T1000 (cell line): Measurements from ENCODE around the gene FZD8.

Experiments used
- DNase-seq: peaks from one replicate; lab custom pipeline; 2025; ENCODE audit warnings: mixed read lengths; lab: John Stamatoyannopoulos, UW

FZD8 gene

GRCh38 chr10:35606430-35606829 lies 35.7 kb downstream of the FZD8 start:
- no peak for DNase-seq

- no peak for DNase-seq
Measured at GRCh38 chr10:35605191-35605590, 36.9 kb downstream of the FZD8 start, which contains the start of gene GJD4. GJD4 (plus strand) TSS chr10:35605341; CDS start chr10:35605568, 227 bp downstream.

GRCh38 chr10:35600193-35600592 lies 41.9 kb downstream of the FZD8 start:
- no peak for DNase-seq

DNA sequence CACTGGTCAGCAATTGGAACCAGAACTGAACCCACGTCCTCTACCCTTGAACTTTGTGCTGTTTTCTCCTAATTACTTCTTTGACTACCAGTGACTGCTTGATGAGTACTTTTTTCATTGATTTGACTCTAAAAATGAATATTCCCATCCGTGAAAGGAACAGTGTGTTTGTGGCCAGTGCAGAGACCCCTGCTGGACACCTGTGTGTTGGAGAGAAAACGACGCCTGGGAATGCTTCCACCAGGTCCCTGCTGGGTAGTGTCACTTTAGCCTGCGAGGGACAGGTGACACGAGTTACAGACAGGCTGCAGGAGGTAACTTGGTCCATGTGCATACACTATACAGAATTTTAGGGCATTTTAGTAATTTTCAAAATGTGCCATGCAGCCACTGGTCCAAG lies 43.7 kb downstream of the FZD8 start:
- DNase-seq = no peak

GRCh38 chr10:35595106-35595505 lies 47.0 kb downstream of the FZD8 start:
- no peak for DNase-seq

- DNase-seq = no peak
Measured at GRCh38 chr10:35594115-35595079, 47.7 kb downstream of the FZD8 start.

- DNase-seq = no peak
Measured at GRCh38 chr10:35592441-35592840, 49.7 kb downstream of the FZD8 start.

- DNase-seq = no peak
Measured at GRCh38 chr10:35588836-35589235, 53.3 kb downstream of the FZD8 start.
